Measurements from ENCODE around the gene FBXO39.

DNA sequence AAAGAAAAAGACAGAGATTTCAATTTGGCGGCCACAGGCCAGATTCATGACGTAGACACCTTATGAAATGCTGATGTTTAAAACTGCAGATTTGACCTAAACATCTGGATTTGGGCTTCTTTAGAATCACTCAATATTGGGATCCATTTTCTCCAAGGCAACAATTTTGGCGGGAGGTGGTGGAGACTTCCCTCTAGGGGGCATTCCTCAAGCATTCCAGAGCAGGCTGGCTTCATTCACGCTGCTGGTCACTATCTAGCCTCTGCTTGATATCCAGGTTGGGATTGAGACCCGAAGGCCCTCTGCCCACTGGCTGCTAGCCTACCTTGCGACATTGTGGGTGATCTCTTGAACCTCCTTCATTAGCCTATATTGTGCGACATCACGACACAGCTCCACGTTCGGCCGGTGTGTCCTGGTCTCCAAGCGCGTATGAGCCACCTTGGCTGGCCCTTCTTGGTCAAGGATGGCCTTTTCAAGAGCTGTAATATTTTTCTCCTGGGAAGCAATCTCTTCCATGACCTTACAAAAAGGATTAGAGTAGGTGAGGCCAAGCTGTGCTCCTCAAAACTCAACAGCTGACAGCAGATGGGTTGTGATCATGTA lies 24.5 kb downstream of the FBXO39 start:
- TF ChIP-seq POLR2A (IDR thresholded peaks at IDR 0.05) (no peak), CTCF (IDR thresholded peaks at IDR 0.05) (no peak)
